ENCODE results near the gene ACAP1. TPM values are rescaled to one million over a fixed set of nuclear protein-coding genes. Genes with fewer than 3 reads are reported as not detected.

Gene ACAP1
- total and polyA plus RNA-seq, 9 of the 15 experiments (the other 6 are each of a cell fraction or from before 2014, with no cell fraction given): 0.15 to 8.5 (median 2.4) TPM

DNA sequence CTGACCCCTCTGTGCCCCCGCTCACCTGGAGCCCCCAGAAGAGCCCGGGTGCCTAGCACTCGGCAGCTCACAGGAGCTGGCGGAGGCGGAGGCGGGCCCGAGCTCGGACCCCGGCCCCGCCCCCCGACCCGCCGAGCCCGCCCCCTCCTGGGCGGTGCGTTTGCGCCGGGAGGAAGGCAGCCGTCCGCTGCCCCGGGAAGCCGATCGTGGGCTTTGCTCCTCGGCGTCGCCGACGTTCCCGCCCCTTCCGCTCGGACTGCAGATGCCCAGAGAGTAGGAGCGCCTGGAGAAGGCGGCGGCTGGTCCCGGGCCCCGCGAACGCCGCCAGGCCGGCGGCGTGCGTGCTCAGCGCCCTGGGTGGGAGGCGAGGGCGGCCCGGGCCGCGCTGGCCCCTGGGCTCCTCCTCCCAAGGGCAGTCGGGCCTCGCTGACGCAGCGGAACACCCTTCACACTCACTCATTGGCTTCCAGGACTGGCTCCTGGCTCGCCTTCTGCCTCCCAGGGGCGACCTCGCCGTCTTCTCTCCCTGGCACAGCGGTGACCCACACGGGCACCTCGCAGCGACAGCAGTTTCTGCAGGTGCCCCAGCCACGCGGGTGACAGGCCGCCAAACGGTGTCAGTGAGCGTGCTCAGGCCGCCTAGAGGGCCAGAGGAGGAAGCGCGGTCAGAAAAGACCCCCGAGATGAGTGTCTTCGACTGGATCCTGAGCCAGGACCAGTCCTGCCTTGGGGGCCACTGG lies 58.3 kb downstream of the ACAP1 start, which contains the start of gene PLSCR3 (continued):
- TF ChIP-seq, protein P1, sequence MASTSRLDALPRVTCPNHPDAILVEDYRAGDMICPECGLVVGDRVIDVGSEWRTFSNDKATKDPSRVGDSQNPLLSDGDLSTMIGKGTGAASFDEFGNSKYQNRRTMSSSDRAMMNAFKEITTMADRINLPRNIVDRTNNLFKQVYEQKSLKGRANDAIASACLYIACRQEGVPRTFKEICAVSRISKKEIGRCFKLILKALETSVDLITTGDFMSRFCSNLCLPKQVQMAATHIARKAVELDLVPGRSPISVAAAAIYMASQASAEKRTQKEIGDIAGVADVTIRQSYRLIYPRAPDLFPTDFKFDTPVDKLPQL (IDR thresholded peaks at IDR 0.05; ENCODE audit: extremely low read depth, insufficient read length): no peak
- no peak for TF ChIP-seq HNRNPUL1 (IDR thresholded peaks at IDR 0.05; ENCODE audit: low read length)
- TF ChIP-seq ATF1 (CRISPR knock-in tag; IDR thresholded peaks at IDR 0.05): no peak
- TF ChIP-seq ATF1 (tag; IDR thresholded peaks at IDR 0.05): peak; percentile 50
- TF ChIP-seq POLR2G (IDR thresholded peaks at IDR 0.05; ENCODE audit: low read depth, low read length): peak; percentile 88
- no peak for TF ChIP-seq BRD9 (IDR thresholded peaks at IDR 0.05; ENCODE audit: low read depth, partially characterized antibody)
- no peak for TF ChIP-seq MYBL2 (IDR thresholded peaks at IDR 0.05; ENCODE audit: low read depth)
- no peak for TF ChIP-seq MYBL2 (CRISPR knock-in tag; IDR thresholded peaks at IDR 0.05; ENCODE audit: borderline replicate concordance)
- TF ChIP-seq STAT5A (IDR thresholded peaks at IDR 0.05; ENCODE audit: borderline replicate concordance, low read length): no peak
- TF ChIP-seq ZNF140 (CRISPR knock-in tag; IDR thresholded peaks at IDR 0.05): no peak
- TF ChIP-seq, protein P2, sequence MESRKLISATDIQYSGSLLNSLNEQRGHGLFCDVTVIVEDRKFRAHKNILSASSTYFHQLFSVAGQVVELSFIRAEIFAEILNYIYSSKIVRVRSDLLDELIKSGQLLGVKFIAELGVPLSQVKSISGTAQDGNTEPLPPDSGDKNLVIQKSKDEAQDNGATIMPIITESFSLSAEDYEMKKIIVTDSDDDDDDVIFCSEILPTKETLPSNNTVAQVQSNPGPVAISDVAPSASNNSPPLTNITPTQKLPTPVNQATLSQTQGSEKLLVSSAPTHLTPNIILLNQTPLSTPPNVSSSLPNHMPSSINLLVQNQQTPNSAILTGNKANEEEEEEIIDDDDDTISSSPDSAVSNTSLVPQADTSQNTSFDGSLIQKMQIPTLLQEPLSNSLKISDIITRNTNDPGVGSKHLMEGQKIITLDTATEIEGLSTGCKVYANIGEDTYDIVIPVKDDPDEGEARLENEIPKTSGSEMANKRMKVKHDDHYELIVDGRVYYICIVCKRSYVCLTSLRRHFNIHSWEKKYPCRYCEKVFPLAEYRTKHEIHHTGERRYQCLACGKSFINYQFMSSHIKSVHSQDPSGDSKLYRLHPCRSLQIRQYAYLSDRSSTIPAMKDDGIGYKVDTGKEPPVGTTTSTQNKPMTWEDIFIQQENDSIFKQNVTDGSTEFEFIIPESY (CRISPR knock-in tag; IDR thresholded peaks at IDR 0.05): no peak
- TF ChIP-seq TBL1XR1 (IDR thresholded peaks at IDR 0.05; ENCODE audit: low read length in 2 of 2): no peak
- TF ChIP-seq GTF2F1 (IDR thresholded peaks at IDR 0.05; ENCODE audit: low read depth, low read length): no peak
- peak in 1 of 2 experiments; percentile 38; a peak in 1 of 4 replicates for TF ChIP-seq SIN3A (IDR thresholded peaks at IDR 0.05; ENCODE audit: borderline replicate concordance in 2 of 2, control insufficient read depth in 1 of 2, low read depth in 2 of 2, low read length in 2 of 2)
- TF ChIP-seq, protein P3, sequence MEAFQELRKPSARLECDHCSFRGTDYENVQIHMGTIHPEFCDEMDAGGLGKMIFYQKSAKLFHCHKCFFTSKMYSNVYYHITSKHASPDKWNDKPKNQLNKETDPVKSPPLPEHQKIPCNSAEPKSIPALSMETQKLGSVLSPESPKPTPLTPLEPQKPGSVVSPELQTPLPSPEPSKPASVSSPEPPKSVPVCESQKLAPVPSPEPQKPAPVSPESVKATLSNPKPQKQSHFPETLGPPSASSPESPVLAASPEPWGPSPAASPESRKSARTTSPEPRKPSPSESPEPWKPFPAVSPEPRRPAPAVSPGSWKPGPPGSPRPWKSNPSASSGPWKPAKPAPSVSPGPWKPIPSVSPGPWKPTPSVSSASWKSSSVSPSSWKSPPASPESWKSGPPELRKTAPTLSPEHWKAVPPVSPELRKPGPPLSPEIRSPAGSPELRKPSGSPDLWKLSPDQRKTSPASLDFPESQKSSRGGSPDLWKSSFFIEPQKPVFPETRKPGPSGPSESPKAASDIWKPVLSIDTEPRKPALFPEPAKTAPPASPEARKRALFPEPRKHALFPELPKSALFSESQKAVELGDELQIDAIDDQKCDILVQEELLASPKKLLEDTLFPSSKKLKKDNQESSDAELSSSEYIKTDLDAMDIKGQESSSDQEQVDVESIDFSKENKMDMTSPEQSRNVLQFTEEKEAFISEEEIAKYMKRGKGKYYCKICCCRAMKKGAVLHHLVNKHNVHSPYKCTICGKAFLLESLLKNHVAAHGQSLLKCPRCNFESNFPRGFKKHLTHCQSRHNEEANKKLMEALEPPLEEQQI (IDR thresholded peaks at IDR 0.05): no peak
- TF ChIP-seq, protein P4, sequence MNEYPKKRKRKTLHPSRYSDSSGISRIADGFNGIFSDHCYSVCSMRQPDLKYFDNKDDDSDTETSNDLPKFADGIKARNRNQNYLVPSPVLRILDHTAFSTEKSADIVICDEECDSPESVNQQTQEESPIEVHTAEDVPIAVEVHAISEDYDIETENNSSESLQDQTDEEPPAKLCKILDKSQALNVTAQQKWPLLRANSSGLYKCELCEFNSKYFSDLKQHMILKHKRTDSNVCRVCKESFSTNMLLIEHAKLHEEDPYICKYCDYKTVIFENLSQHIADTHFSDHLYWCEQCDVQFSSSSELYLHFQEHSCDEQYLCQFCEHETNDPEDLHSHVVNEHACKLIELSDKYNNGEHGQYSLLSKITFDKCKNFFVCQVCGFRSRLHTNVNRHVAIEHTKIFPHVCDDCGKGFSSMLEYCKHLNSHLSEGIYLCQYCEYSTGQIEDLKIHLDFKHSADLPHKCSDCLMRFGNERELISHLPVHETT (CRISPR knock-in tag; conservative IDR thresholded peaks at IDR 0.05 in 1 of 2, IDR thresholded peaks at IDR 0.05 in 1 of 2): peak in 1 of 2 experiments; percentile 67; a peak in 1 of 4 replicates
- no peak for TF ChIP-seq KDM2B (CRISPR knock-in tag; IDR thresholded peaks at IDR 0.05)
- no peak for TF ChIP-seq JUN (IDR thresholded peaks at IDR 0.05; ENCODE audit: borderline replicate concordance, low read depth, low read length)
- no peak for TF ChIP-seq JUN (CRISPR knock-in tag; IDR thresholded peaks at IDR 0.05; ENCODE audit: borderline replicate concordance)
- TF ChIP-seq, protein P5, sequence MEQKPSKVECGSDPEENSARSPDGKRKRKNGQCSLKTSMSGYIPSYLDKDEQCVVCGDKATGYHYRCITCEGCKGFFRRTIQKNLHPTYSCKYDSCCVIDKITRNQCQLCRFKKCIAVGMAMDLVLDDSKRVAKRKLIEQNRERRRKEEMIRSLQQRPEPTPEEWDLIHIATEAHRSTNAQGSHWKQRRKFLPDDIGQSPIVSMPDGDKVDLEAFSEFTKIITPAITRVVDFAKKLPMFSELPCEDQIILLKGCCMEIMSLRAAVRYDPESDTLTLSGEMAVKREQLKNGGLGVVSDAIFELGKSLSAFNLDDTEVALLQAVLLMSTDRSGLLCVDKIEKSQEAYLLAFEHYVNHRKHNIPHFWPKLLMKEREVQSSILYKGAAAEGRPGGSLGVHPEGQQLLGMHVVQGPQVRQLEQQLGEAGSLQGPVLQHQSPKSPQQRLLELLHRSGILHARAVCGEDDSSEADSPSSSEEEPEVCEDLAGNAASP (IDR thresholded peaks at IDR 0.05): no peak

Measured in K562 (cell line).